ENCODE measurements around the gene GRIN2C.

The GRIN2C gene

DNA sequence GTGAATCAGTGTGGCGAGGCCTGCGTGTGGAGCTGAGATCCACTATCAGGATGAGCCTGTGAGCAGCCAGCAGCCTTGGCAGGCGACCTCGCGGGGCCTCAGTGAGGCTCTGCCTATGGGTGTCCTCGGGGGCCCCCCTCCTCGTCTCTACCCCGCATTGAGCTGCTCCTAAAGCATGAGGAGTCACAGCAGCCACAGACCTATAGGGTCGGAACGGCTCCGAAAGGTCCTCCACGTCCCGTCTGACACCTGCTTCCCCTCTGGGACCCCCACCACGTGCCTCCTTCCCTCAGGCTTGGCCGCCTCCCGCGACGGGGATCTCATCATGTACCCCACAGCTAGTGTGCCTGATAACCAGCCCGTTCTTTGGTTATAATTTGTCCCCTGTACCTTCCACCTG, 28.8 kb downstream of the GRIN2C start:
- H3K4me3 ChIP-seq (ENCODE audit: low read depth, low read length): no peak overlapping the region
- CTCF ChIA-PET: interaction anchor here (0.7 to 2.8 kb wide), 4 partner anchors 12 to 31 kb away, joined by 3 to 13 read pairs (median 4); no protein-coding TSS in a partner anchor
- no peaks in the 10 kb centered on the region for H3K4me1 ChIP-seq (ENCODE audit: control insufficient read depth, insufficient read depth, low read length)
- H3K9me3 ChIP-seq (ENCODE audit: control insufficient read depth, insufficient read depth, low read depth, low read length): no peaks in the 10 kb centered on the region
- POLR2A ChIA-PET: interaction anchor here (0.6 kb wide), 1 partner anchor 42 kb away, joined by 4 read pairs; no protein-coding TSS in a partner anchor
- H3K27ac ChIP-seq (ENCODE audit: extremely low read depth, low read depth, low read length): no peak overlapping the region
- TF ChIP-seq ZNF324 (tag by site-specific recombination; IDR thresholded peaks at IDR 0.05) (no peak), ZNF184 (tag by site-specific recombination; IDR thresholded peaks at IDR 0.05) (no peak), ZNF514 (tag by site-specific recombination; IDR thresholded peaks at IDR 0.05) (no peak), ZNF610 (tag by site-specific recombination; IDR thresholded peaks at IDR 0.05; ENCODE audit: borderline replicate concordance) (no peak), ZNF658 (tag by site-specific recombination; IDR thresholded peaks at IDR 0.05) (no peak), GLI4 (tag by site-specific recombination; IDR thresholded peaks at IDR 0.05) (no peak)
- H3K36me3 ChIP-seq (ENCODE audit: control insufficient read depth in 2 of 2, insufficient read depth in 1 of 2, low read length in 2 of 2): peaks cover 0 to 21% of the 10 kb centered on the region in 2 experiments; a peak in 1 of 3 replicates

DNA sequence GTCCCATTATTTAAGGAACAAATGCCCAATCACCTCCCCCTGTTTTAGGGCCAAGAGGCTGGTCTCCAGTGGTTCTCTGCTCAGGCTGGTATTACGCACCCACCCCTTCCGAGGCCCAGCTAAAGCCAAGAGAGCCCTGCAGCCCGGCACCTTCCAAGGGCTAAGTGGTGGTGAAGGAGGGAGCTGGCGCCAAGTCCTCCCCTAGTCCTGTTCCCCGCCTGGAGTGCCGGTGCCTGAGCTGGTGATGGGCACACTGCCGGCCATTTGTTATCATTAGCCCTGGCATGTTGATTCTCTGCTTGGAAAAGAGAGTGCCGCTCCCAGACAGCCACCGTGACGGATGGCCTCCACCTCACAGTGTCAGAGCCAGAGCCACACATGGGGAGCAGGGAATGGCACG, 31.9 kb downstream of the GRIN2C start:
- Histone ChIP-seq H3K27ac (ENCODE audit: extremely low read depth, low read depth, low read length) (no peak overlapping the region), H3K4me1 (ENCODE audit: control insufficient read depth, insufficient read depth, low read length) (no peaks in the 10 kb centered on the region), H3K9me3 (ENCODE audit: control insufficient read depth, insufficient read depth, low read depth, low read length) (no peaks in the 10 kb centered on the region), H3K36me3 (ENCODE audit: control insufficient read depth in 2 of 2, insufficient read depth in 1 of 2, low read length in 2 of 2) (peaks cover 0 to 36% of the 10 kb centered on the region in 2 experiments; a peak in 1 of 3 replicates), H3K4me3 (ENCODE audit: low read depth, low read length) (no peak overlapping the region)
- ChIA-PET CTCF (interaction anchor here (1.0 to 1.2 kb wide), 3 partner anchors 15 to 37 kb away, joined by 5 to 8 read pairs (median 5); no protein-coding TSS in a partner anchor), POLR2A (no interaction called here)
- no peak for TF ChIP-seq ZNF311 (tag by site-specific recombination; IDR thresholded peaks at IDR 0.05; ENCODE audit: borderline replicate concordance)
- no peak for TF ChIP-seq ZNF24 (tag by site-specific recombination; IDR thresholded peaks at IDR 0.05)
- no peak for TF ChIP-seq GFI1B (tag by site-specific recombination; IDR thresholded peaks at IDR 0.05)
- TF ChIP-seq ZNF426 (tag by site-specific recombination; IDR thresholded peaks at IDR 0.05): no peak
- TF ChIP-seq ZNF473 (tag by site-specific recombination; IDR thresholded peaks at IDR 0.05): no peak
- TF ChIP-seq ZFP3 (tag by site-specific recombination; IDR thresholded peaks at IDR 0.05; ENCODE audit: low read depth): no peak
- TF ChIP-seq ZNF48 (tag by site-specific recombination; IDR thresholded peaks at IDR 0.05): no peak
- TF ChIP-seq ZNF621 (tag by site-specific recombination; IDR thresholded peaks at IDR 0.05): no peak
- no peak for TF ChIP-seq ZNF791 (tag by site-specific recombination; IDR thresholded peaks at IDR 0.05)

DNA sequence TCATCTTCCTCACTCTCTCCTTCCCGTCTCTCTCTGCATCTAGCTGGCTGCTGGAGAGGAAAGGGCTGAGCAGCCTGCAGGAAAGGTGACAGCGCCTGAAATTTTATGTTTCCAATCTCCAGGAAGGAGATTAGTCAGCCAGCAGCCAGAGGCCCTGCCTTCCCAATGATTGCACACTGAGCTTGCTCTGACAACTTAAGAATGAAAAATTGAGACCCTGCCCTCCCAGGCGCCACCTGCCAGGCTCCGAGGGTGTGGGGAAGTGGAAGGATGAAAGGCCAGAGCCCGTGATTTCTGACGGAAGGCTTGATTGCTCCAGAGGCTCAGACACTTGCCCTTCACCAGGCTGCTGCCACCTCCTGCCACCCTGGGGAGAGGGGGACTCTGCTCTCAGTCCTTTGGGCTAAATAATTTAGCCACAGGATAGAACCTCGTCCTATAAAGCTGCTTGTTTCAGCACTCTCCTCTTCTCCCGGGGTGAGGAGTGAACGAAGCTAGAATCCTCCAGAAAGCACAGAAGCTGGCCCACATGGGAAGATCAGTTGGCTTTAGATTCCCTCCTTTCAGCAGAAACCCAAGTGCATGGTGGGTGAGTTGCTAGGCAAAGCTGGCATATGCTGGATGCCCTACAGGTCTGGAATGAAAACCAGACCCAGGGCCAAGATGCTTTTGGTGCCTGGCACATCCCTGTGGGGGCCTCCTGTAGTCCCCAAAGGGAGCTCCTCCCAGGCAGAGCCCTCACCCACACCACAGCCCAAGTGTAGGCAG, 33.5 kb downstream of the GRIN2C start:
- ChIA-PET POLR2A (interaction anchor here (1.1 kb wide), 1 partner anchor 47 kb away, joined by 4 read pairs; the partner anchor contains the start of gene FDXR), CTCF (interaction anchor here (0.6 to 2.0 kb wide), 4 partner anchors 35 to 132 kb away, joined by 3 to 11 read pairs (median 3); no protein-coding TSS in a partner anchor)
- Histone ChIP-seq H3K4me1 (ENCODE audit: control insufficient read depth, insufficient read depth, low read length) (no peaks in the 10 kb centered on the region), H3K4me3 (ENCODE audit: low read depth, low read length) (no peak overlapping the region), H3K36me3 (ENCODE audit: control insufficient read depth in 2 of 2, insufficient read depth in 1 of 2, low read length in 2 of 2) (peaks cover 0 to 38% of the 10 kb centered on the region in 2 experiments; a peak in 1 of 3 replicates), H3K9me3 (ENCODE audit: control insufficient read depth, insufficient read depth, low read depth, low read length) (no peaks in the 10 kb centered on the region), H3K27ac (ENCODE audit: extremely low read depth, low read depth, low read length) (no peak overlapping the region)
- TF ChIP-seq ZIC2 (tag by site-specific recombination; IDR thresholded peaks at IDR 0.05) (peak; percentile 88), YY1 (tag by site-specific recombination; IDR thresholded peaks at IDR 0.05) (no peak)

DNA sequence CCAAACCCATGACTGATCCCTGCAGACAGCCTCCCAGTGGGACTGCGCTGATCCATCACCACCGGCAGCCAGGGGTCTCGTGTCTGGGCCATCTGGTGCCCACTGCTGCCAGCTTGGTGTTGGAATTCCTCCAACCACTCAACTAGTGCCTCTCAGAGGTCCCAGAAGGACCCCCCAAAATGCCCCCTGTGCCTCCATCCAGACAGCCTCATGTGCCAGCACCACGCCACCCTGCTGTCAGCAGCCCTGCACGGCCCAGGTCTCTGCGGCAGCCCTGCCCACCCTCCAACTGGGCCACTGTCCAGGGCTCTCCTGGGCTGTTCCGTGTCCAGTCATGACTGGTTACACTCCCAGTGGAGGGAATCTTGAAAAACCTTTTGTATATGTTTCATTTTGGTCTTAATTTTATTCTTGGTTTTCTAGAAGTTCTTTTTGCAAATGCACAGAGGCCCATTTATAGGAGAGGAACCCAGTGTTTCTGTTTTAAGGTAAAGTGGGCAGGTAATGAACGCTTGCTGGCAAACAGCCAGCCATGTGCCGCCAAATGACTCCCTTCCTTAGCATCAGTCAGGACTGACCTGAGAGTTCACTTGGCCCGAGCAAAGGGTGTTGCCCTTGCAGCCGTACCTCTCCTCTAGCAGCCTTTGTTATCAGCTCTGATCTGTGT, 34.6 kb downstream of the GRIN2C start:
- no peaks in the 10 kb centered on the region for H3K9me3 ChIP-seq (ENCODE audit: control insufficient read depth, insufficient read depth, low read depth, low read length)
- H3K27ac ChIP-seq (ENCODE audit: extremely low read depth, low read depth, low read length): no peak overlapping the region
- peaks cover 0 to 42% of the 10 kb centered on the region in 2 experiments; a peak in 1 of 3 replicates for H3K36me3 ChIP-seq (ENCODE audit: control insufficient read depth in 2 of 2, insufficient read depth in 1 of 2, low read length in 2 of 2)
- CTCF ChIA-PET: interaction anchor here (2.0 kb wide), 1 partner anchor 34 kb away, joined by 11 read pairs; no protein-coding TSS in a partner anchor
- POLR2A ChIA-PET: interaction anchor here (1.6 kb wide), 1 partner anchor 14 kb away, joined by 3 read pairs; no protein-coding TSS in a partner anchor
- no peaks in the 10 kb centered on the region for H3K4me1 ChIP-seq (ENCODE audit: control insufficient read depth, insufficient read depth, low read length)
- no peak overlapping the region for H3K4me3 ChIP-seq (ENCODE audit: low read depth, low read length)
- TF ChIP-seq FEZF1 (tag by site-specific recombination; IDR thresholded peaks at IDR 0.05): no peak
- no peak for TF ChIP-seq ZBTB8A (tag by site-specific recombination; IDR thresholded peaks at IDR 0.05)

All from HEK293 (cell line).